ENCODE measurements around the gene UTP3. TPM values are rescaled to one million over a fixed set of nuclear protein-coding genes. Genes with fewer than 3 reads are reported as not detected.

The UTP3 gene
- total RNA-seq, 2 experiments from 2014 or later: 34.0 to 57.8 TPM

- intact Hi-C loops (cut with micrococcal nuclease; ENCODE audit: unreplicated experiment): loop anchor here (2.0 kb wide), 1 partner anchor 37 kb away; the partner anchor contains the start of gene UTP3
- ChIA-PET POLR2A (interaction anchor here (0.6 to 1.1 kb wide), 5 partner anchors 15 to 70 kb away, joined by 3 to 5 read pairs (median 4); partner anchors contain the start of gene RUFY3), CTCF (ENCODE audit: unreplicated experiment) (interaction anchor here (0.9 kb wide), 1 partner anchor 54 kb away, joined by 3 read pairs; no protein-coding TSS in a partner anchor)
- no peak overlapping the region for H2AFZ ChIP-seq (ENCODE audit: low read length)
- no peaks in the 10 kb centered on the region for H3K9me3 ChIP-seq (ENCODE audit: low read length)
- H3K79me2 ChIP-seq (ENCODE audit: insufficient read depth, low read depth, low read length): peaks cover 26% of the 10 kb centered on the region; the same call in 1 of the 2 replicates
- H3K4me1 ChIP-seq (ENCODE audit: insufficient read depth, low read length, poor library complexity, severe bottlenecking): peaks cover 30% of the 10 kb centered on the region
- DNase-seq (ENCODE audit: low spot score): peak; percentile 62
- BruUV-seq (replicated peaks): no TSS peak
- no peak for TF ChIP-seq EZH2phosphoT487 (IDR thresholded peaks at IDR 0.05; ENCODE audit: borderline replicate concordance, low read depth, low read length)
- TF ChIP-seq CTCF (conservative IDR thresholded peaks at IDR 0.05; ENCODE audit: low read length): peak; percentile 79
- peak overlapping the region; percentile 20 for H3K27ac ChIP-seq (ENCODE audit: low read depth, low read length, poor library complexity, severe bottlenecking)
- H4K20me1 ChIP-seq (ENCODE audit: insufficient read depth, low read length): peaks cover 8% of the 10 kb centered on the region; the same call in 1 of the 2 replicates
- H3K4me3 ChIP-seq (ENCODE audit: low read depth, low read length, poor library complexity, severe bottlenecking): no peak overlapping the region
- H3K4me2 ChIP-seq (ENCODE audit: low read length): no peak overlapping the region
- H3K36me3 ChIP-seq (ENCODE audit: insufficient read depth, low read length): peaks cover 67% of the 10 kb centered on the region
- H3K9me2 ChIP-seq (ENCODE audit: insufficient read depth, low read length): no peaks in the 10 kb centered on the region
Observed at GRCh38 chr4:70651864-70652506, 36.3 kb upstream of the UTP3 start.

- peaks cover 51% of the 10 kb centered on the region for H3K4me1 ChIP-seq (ENCODE audit: insufficient read depth, low read length, poor library complexity, severe bottlenecking)
- intact Hi-C loops (cut with micrococcal nuclease; ENCODE audit: unreplicated experiment): no loop called here
- no peak overlapping the region for H3K4me2 ChIP-seq (ENCODE audit: low read length)
- no peak for TF ChIP-seq CTCF (conservative IDR thresholded peaks at IDR 0.05; ENCODE audit: low read length)
- no peak for TF ChIP-seq EZH2phosphoT487 (IDR thresholded peaks at IDR 0.05; ENCODE audit: borderline replicate concordance, low read depth, low read length)
- H3K79me2 ChIP-seq (ENCODE audit: insufficient read depth, low read depth, low read length): peaks cover 52% of the 10 kb centered on the region
- no peaks in the 10 kb centered on the region for H3K9me2 ChIP-seq (ENCODE audit: insufficient read depth, low read length)
- no TSS peak for BruUV-seq (replicated peaks)
- DNase-seq (ENCODE audit: low spot score): no peak
- ChIA-PET CTCF (ENCODE audit: unreplicated experiment) (no interaction called here), POLR2A (interaction anchor here (0.7 to 1.3 kb wide), 3 partner anchors 9 to 34 kb away, joined by 3 to 7 read pairs (median 5); partner anchors contain the start of gene UTP3)
- H3K27ac ChIP-seq (ENCODE audit: low read depth, low read length, poor library complexity, severe bottlenecking): no peak overlapping the region
- H3K9me3 ChIP-seq (ENCODE audit: low read length): no peaks in the 10 kb centered on the region
- H4K20me1 ChIP-seq (ENCODE audit: insufficient read depth, low read length): peaks cover 24% of the 10 kb centered on the region
- peaks cover 92% of the 10 kb centered on the region for H3K36me3 ChIP-seq (ENCODE audit: insufficient read depth, low read length)
- H3K4me3 ChIP-seq (ENCODE audit: low read depth, low read length, poor library complexity, severe bottlenecking): no peak overlapping the region
- H2AFZ ChIP-seq (ENCODE audit: low read length): no peak overlapping the region
Observed at GRCh38 chr4:70654605-70655011, 33.7 kb upstream of the UTP3 start.

- H3K4me2 ChIP-seq (ENCODE audit: low read length): peak overlapping the region; percentile 71
- H3K79me2 ChIP-seq (ENCODE audit: insufficient read depth, low read depth, low read length): peaks cover 79% of the 10 kb centered on the region
- no TSS peak for BruUV-seq (replicated peaks)
- H3K36me3 ChIP-seq (ENCODE audit: insufficient read depth, low read length): peaks cover 99% of the 10 kb centered on the region
- no peaks in the 10 kb centered on the region for H3K9me2 ChIP-seq (ENCODE audit: insufficient read depth, low read length)
- TF ChIP-seq CTCF (conservative IDR thresholded peaks at IDR 0.05; ENCODE audit: low read length): no peak
- no peak for TF ChIP-seq EZH2phosphoT487 (IDR thresholded peaks at IDR 0.05; ENCODE audit: borderline replicate concordance, low read depth, low read length)
- no peak overlapping the region for H3K27ac ChIP-seq (ENCODE audit: low read depth, low read length, poor library complexity, severe bottlenecking)
- H3K9me3 ChIP-seq (ENCODE audit: low read length): no peaks in the 10 kb centered on the region
- no peak overlapping the region for H2AFZ ChIP-seq (ENCODE audit: low read length)
- ChIA-PET POLR2A (interaction anchor here (0.6 to 17.1 kb wide), 8 partner anchors 11 to 367 kb away, joined by 3 to 837 read pairs (median 5); partner anchors contain the start of gene JCHAIN), CTCF (ENCODE audit: unreplicated experiment) (no interaction called here)
- no peak for DNase-seq (ENCODE audit: low spot score)
- intact Hi-C loops (cut with micrococcal nuclease; ENCODE audit: unreplicated experiment): no loop called here
- H4K20me1 ChIP-seq (ENCODE audit: insufficient read depth, low read length): peaks cover 24% of the 10 kb centered on the region
- peak overlapping the region; percentile 98 for H3K4me3 ChIP-seq (ENCODE audit: low read depth, low read length, poor library complexity, severe bottlenecking)
- H3K4me1 ChIP-seq (ENCODE audit: insufficient read depth, low read length, poor library complexity, severe bottlenecking): peaks cover 63% of the 10 kb centered on the region
Observed at GRCh38 chr4:70657326-70657725, 31.0 kb upstream of the UTP3 start.
